COLO668 (cell line): ENCODE data around the gene MYO9A.
"Not testable (repeated sequence)": the region's sequence is repeated elsewhere in the genome, so short reads cannot be mapped to it uniquely, and the experiment has no call there.

Experiments used
- DNase-seq: peaks from one replicate; lab custom pipeline; 2025; ENCODE audit not compliant: unreplicated experiment; lab: John Stamatoyannopoulos, UW

MYO9A gene

DNA sequence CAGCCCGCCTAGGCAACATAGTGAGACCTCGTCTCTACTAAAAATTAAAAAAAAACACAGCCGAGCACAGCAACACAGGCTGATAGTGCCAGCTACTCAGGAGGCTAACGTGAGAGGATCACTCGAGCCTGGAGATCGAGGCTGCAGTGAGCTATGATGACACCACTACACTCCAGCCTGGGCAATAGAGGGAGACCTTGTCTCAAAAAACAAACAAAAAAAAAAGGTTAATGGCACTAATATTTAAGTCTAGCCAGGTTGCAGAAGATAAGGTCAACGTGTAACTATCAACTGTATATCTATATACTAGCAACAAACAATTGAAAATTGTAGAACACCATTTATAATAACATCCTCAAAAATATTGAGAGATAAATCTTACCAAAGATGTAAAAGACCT, 75.1 kb downstream of the MYO9A start:
- no peak for DNase-seq

DNA sequence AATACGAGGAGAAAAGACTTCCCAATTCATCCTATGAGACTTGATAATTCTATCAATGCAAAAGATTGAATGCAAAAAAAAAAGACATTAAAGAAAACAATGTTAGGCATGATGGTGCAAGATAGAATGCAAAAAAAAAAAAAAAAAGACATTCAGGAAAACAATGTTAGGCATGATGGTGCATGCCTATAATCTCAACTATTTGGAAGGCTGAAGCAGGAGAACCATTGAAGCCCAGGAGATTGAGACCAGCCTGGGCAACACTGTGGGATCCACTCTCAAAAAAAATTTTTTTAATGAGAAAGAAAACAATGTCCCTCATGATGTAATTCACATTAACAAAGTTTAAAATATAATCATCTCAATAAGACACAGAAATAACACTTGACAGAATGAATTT, 75.9 kb downstream of the MYO9A start:
- DNase-seq, result no peak

DNA sequence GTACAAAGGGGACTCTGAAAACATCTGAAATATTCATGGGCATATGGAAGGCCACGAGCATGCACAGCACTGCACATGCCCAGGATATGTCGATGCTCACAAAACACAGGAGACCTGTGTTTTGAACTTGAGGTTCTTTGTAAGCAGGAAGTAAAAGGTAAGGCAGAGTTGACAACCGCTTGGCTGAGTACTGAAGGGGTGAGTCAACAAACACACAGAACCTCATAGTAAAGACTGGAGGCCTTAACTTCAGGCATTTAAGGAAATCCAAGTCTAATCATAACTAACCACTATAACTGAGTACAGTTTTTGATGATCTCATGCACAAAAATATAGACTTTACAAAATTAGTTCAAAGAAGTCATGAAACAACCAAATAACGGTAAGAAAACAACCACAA, 80.6 kb downstream of the MYO9A start:
- no peak for DNase-seq

DNA sequence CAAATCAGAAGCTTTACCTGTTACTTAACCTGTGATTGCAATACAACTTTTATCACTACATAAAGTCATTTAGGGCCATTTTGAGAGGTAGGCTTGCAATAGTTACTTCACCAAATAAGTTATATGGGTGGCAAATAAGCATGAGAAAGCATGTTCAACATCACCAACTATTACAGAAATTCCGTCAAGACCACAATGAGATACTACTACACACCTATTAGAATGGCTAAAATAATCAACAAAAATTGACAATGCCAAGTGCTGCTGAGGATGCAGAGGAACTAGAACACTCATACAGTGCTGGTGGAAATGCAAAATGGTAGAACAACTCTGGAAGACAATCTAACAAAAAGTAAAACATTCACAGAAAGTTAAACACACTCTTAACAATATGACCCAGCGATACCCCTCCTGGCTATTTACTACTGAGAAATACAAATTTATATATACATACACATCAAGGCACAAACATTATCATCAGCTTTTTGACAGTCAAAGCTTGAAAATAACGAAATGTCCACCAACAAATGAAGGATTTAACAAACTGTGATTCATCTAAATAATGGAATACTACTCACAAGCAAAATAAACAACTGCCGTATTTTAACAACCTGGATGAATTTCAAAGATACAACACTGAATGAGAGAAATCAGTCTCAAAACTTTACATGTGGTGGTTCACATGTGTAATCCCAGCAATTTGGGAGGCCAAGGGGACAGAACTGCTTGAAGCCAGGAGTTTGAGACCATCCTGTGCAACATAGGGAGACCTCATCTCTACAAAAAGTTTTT, 82.9 kb downstream of the MYO9A start:
- DNase-seq, result no peak

DNA sequence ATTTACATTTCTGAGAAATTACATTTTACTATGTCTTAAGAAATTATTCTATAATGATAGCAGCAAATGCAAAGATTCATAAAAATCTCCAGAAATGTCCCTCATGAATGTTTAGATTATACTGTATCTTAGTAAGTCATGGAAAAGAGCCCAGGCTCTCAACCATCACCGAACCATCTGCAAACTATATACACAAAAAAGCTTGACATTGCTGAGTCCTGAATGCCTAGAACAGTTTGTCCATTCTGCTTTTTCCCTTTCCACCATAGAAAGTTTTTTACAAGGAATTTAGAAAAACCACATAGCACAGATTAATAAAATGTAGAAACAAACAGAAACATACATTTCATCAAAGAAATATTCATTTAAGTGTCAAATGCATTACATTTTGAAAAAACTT, 83.6 kb downstream of the MYO9A start:
- DNase-seq, result no peak

DNA sequence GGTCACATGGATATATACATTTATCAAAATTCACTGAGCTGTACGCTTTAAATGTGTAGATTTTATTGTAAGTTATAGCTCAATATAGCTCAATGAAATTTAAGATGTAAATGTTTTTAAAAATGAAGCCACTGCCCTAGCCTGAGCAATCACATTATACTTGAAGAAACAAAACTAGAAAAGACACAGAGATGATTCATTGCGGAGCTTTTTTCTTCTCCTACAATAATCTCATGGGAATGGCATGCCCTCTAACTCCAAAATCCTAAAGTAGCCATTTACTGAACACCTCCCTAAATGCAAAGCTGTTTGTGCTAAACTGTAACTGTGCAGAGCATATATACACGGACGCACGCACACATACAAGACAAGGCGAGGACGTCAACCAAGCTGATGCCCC, 84.2 kb downstream of the MYO9A start:
- no peak for DNase-seq

DNA sequence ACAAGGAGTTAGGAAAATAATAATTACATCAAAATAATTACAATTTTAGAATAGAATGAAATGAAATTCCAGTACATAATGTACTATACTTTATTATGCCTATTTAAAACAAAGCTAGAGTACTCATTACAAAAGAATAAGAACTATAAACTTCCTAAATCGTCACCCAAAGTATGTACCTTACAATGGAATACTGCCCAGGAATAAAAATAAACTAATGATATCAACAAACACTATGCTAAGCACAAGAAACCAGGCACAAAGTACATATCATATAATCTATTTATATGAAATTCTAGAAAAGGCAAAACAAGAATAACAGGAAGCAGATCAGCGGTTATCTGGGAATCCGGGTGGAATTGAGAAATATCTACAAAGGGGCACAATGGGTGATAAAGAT, 84.7 kb downstream of the MYO9A start:
- DNase-seq, result no peak

DNA sequence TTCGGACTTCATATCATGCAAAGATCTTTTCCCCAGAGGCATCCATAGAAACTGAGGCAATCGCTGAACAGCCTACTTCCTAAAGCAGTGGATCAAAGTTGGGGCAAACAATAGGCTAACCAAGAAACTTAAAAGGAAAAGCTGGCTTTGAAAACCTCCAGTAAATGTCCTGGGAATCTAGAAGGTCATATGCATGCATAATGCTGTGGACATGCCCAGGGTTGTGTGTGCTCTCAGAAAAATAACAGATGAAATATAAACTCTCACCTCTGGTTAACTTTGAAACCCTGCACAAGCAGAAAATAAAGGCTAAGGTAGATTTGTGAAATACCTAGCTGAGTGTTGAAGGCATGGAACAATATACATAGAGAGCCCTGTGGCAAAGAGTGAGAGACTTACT, 96.3 kb downstream of the MYO9A start:
- DNase-seq, result no peak

DNA sequence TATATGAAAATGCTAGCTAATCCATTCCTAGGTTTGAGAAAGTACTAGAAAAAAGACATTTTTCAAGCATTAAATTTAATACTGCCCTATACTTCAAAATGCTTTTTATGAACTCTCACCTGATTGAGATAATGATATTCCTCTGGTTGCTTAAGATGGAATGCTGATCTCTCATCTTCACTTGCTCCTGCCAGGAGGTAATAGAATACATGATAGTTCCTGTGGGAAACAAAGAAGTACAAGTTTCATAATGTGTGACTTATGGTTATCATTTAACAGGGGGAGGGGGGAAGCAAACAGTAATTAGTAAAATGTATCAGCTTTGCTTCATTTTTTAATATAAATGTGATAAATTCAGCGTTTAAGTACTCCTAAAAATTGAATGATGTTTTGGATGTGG, 97.2 kb downstream of the MYO9A start:
- no peak for DNase-seq

DNA sequence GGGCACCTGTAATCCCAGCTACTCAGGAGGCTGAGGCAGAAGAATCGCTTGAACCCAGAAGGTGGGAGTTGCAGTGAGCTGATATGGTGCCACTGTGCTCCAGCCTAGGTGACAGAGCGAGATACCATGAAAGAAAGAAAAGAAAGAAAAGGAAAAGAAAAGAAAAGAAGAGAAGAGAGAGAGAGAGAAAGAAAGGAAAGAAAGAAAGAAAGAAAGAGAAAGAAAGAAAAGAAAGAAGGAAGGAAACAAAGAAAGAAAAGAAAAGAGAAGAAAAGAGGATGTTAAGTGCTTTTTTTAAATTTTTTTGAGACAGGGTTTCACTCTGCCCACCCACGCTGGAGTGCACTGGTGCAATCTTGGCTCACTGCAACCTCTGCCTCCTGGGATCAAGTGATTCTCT, 103.4 kb downstream of the MYO9A start:
- DNase-seq, result not testable (repeated sequence)

DNA sequence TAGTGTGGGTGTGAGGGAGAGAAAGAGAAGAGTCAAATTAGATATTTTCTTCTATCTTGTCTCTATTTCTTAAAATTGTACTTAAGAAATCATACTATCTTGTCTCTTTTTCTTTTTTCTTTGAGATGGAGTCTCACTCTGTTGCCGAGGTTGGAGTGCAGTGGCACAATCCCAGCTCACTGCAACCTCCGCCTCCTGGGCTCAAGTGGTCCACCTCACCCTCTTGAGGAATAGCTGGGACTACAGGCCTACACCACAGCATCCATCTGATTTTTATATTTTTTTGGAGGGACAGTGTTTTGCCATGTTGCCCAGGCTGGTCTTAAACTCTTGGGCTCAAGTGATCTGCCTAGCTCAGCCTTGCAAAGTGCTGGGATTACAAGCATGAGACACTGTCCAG, 104.2 kb downstream of the MYO9A start:
- DNase-seq, result no peak

DNA sequence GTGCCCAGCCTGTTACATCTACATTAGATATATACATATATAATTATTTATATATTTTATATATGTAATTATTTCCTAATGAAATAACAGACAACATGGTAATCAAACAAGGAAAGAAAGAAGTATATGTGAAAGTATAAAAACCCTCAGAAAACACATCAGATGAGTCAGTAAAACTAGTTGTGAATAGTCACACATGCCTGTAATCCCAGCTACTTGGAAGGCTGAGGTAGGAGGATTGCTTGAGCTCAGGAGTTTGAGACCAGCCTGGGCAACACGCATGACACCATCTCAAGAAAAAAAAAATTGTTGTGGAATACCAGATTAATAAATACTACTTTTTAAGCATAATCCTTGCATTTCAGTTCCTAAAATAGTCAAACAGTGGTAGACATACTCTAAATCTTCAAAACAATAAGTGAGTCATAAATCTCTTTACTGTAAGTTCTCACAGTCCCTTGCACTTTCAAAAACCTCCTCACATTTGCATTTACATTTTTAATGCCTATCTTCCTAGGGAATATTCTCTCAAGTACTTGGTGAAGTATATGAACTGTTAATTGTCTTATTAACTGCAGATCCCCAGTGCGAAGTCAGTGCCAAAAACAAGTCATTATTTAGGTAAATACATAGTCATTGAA, 106.5 kb downstream of the MYO9A start:
- no peak for DNase-seq

DNA sequence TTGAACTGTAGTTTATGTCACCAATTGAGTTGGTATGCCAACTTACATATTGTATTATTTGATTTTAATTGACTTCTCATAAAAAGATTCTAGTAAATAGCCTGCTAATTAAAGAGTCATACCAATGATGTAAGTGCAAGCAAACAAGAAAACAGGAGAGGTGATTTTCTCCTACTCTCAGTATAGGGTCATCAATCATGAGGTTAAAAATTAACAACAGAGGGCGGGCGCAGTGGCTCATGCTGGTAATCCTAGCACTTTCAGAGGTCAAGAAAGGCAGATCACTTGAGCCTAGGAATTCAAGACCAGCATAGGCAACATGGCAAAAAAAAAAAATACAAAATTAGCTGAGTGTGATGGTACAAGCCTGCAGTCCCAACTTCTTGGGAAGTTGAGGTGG, 108.7 kb downstream of the MYO9A start:
- DNase-seq, result peak; percentile 29

DNA sequence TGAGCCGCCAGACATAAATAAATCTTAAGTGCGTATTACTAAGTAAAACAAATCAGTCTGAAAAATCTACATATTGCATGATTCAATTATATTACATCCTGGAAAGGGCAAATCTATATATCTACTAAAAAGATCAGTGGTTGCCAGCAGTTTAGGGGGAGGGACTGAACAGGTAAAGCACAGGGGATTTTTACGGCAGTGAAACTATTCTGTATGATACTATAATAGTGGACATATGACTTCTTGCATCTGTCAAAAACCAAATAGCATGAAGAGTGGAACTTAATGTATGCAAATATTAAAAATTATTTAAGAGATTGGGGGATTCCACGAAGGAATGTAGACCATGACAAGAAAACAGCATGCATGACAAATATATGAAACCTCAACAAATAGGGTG, 111.6 kb downstream of the MYO9A start:
- DNase-seq, result no peak

DNA sequence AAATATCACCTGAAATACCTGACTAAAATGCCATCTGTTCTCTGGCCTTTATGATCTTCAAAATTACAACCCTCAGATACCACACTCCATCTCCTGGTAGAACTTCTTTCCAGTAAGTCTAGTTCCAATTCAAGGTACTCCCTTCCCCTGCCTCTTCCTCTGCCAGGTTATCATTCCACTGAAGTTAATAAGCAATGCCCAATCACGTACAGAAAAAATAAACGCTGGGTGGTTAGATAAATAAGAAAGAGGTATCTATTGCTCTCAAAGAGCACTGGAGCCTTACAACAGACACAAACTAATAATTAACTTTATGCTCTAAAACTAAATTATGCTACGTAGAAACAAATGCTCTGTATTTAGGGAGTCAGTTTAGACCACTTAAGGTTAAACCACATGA, 112.5 kb downstream of the MYO9A start:
- DNase-seq, result no peak

DNA sequence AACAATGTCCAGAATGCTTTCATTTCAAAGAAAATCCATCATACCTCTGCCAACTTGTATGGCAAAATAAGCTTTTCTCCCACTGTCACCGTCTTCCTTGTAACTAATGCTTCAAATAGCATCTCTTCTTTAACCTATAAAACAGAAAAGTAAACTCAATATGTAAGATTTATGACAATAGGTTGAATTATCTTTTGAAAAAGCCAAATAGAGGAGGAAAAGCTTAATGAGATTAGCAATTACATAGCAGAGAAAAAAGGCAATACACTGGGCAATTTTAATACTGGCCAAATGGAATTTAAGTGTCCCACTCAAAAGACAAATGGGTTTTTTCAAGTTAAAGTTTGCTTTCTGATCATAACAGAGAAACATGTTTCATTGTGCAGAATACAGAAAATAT, 118.1 kb downstream of the MYO9A start:
- no peak for DNase-seq

DNA sequence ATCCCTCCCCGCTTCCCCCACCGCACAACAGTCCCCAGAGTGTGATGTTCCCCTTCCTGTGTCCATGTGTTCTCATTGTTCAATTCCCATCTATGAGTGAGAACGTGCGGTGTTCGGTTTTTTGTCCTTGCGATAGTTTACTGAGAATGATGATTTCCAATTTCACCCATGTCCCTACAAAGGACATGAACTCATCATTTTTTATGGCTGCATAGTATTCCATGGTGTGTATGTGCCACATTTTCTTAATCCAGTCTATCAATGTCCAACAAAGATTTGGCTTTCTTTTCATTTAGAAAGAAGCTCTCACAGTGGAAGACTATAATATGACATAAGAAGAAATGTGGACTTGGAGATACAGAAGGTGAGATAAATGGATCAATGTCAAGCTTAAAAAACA, 119.2 kb downstream of the MYO9A start:
- not testable (repeated sequence) for DNase-seq

DNA sequence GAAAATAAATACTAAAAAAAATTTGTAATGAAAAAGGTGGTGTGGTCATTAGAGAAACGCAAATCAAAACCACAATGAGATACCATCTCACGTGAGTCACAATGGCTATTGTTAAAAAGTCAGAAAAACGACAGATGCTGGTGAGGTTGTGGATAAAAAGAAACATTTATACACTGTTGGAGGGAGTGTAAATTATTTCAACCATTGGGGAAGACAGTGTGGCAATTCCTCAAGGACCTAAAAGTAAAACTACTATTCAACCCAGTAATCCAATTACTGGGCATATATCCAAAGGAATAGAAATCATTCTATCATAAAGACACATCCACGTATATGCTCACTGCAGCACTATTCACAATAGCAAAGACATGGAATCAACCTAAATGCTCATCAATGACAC, 120.3 kb downstream of the MYO9A start:
- DNase-seq, result no peak

DNA sequence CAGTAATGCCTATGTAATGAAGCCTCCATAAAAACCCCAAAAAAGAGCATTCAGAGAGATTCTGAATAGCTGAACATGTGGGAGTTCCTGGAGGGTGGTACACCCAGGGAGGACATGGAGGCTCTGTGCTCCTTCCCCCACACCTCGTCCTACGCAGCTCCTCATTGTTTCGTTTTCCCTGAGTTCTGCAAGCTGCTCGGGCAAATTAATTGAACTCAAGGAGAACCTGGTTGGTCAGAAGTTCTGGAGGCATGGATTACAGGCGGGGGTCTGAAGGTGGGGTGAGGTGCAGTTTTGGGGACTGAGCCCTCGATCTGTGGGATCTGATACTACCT, 142.2 kb downstream of the MYO9A start:
- DNase-seq, result no peak

DNA sequence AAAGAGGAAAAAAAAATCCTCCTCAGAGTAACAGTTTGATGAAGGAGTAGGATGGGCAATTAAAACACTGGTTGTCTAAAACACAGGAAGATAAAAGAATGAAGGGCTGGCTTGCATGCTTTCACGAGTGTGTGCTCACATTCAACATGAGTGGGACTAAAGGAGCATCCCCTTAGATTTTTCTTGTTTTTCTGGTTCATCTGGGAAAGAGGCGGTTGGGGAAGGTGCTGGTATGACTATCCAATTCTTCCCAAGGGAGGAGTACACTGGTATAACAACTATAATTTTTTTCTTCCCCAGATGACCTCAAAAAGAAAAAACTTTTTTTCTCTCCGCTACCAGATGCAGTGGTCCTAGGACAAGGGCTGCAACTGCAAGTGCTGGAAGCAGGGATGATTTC, 143.7 kb downstream of the MYO9A start:
- no peak for DNase-seq

DNA sequence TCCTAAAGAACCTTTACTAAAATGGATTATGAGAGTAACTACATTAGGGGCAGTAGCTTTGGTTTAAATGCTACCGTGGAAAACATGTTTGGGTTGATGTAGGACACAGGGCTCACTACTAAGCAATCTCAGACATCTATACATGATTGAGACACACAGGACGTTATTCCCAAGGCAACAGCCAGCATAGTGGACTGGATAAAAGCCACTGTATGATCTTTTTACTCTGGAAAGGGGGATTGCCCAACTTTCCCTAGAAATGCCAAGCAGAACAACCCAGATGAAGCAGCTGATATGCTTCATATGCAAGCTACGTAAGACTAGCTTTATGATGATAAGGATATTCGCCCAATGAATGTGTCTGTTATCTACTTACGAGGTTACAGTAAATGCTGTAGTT, 144.6 kb downstream of the MYO9A start:
- DNase-seq, result no peak

DNA sequence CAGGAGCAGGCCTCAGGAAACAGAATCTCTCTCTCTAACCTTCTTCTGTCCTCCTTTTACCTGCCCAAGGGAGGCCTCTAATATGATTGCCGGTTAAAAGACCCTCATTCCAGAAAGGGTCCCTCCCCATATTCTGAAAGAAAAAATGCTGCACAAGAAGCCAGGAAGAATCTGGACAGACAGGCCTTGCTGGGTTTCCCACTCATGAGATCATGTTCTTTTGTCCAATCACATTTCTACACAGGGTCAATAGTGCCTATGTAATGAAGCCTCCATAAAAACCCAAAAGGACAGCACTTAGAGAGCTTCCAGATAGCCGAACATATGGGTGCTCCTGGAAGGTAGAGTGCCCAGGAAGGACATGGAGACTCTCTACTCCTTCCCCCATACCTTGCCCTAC, 146.0 kb downstream of the MYO9A start:
- DNase-seq, result no peak

DNA sequence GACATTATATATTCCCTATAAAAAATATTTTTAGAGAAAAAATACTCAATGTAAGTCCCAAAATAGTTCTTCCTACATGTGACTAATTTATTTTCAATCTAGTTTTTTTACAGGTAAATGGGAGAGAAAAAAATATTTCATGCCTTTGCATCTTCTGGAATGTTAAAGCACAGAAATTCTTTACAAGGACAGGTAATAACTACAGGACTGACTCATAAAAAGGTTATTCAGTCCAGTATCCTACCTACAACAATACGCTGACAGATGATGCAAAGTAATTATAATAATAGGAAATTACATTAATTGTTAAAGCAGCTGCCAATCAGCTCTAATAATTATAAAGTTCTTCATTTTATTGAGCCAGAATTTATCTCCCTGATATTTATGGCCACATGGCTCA, 147.5 kb downstream of the MYO9A start:
- no peak for DNase-seq
